Endothelial cell of umbilical vein (primary cell): ENCODE measurements around the gene SLC25A21. TPM values are rescaled to one million over a fixed set of nuclear protein-coding genes. Genes with fewer than 3 reads are reported as not detected.

Source experiments
- BruUV-seq: library from RNA; stranded (reverse); fragments of 400-500 nt; replicated peaks from 2 replicates; lab custom pipeline; 2021; lab: Mats Ljungman, UMichigan
- CTCF ChIA-PET: fragments of 300-600, 350-600 bp; sonication (Branson Sonifier 250); formaldehyde crosslinking; loops from one replicate; lab custom pipeline; 2021; ENCODE audit warnings: antibody characterized with exemption, inconsistent platforms; lab: Charles Lee
- POLR2A ChIA-PET: fragments of 300-600, 350-600 bp; sonication (Branson Sonifier 250); formaldehyde crosslinking; loops from one replicate; lab custom pipeline; 2021; ENCODE audit warnings: antibody characterized with exemption, inconsistent platforms; lab: Charles Lee
- DNase-seq: peaks from one replicate; pipeline ENCODE4 v3.0.0-alpha.2; 2011; ENCODE audit warnings: low read depth, low spot score
- FAIRE-seq: peaks from 2 replicates; lab custom pipeline; 2011; peaks lifted over from hg19 to GRCh38; lab: Jason Lieb, UNC
- H2AFZ ChIP-seq: 2 replicates; pipeline ENCODE4 v1.6.0; 2012; ENCODE audit warnings: low read depth, low read length, control low read depth, inconsistent platforms
- H3K27ac ChIP-seq: 2 replicates; pipeline ENCODE4 v1.5.1; 2011; ENCODE audit warnings: low read depth, mild to moderate bottlenecking, control low read depth, low read length, moderate library complexity; ENCODE audit not compliant: insufficient read depth
- H3K27me3 ChIP-seq, 2 experiments: 2 replicates each; pipeline versions ENCODE4 v1.6.0 to v1.6.1; 2011; ENCODE audit warnings: low read length in 2 of 2, mixed read lengths in 1 of 2; ENCODE audit not compliant: control insufficient read depth in 2 of 2, insufficient read depth in 2 of 2
- H3K36me3 ChIP-seq, 2 experiments: 2 replicates in 1 of 2; 3 replicates in 1 of 2; pipeline ENCODE4 v1.5.1; 2011; ENCODE audit warnings: low read length in 2 of 2, mild to moderate bottlenecking in 1 of 2, moderate library complexity in 1 of 2; ENCODE audit not compliant: control insufficient read depth in 2 of 2, insufficient read depth in 2 of 2; ENCODE audit errors: extremely low read depth in 1 of 2
- H3K4me1 ChIP-seq: 3 replicates; pipeline ENCODE4 v1.5.1; 2011; ENCODE audit warnings: mild to moderate bottlenecking, low read length; ENCODE audit not compliant: control insufficient read depth, insufficient read depth; ENCODE audit errors: extremely low read depth
- H3K4me2 ChIP-seq: 2 replicates; pipeline ENCODE4 v1.6.1; 2011; ENCODE audit warnings: low read length, control low read depth, mixed read lengths; ENCODE audit not compliant: insufficient read depth
- H3K4me3 ChIP-seq, 3 experiments: fragments of 200-600 bp in 1 of 3; sonication (generic), shearing (Covaris generic) in 1 of 3; replicated peaks in 1 of 3; 2 replicates each; pipeline ENCODE4 v1.5.1; 2011 to 2016; ENCODE audit warnings: control low read depth in 3 of 3, low read length in 3 of 3, mild to moderate bottlenecking in 2 of 3, inconsistent platforms in 1 of 3, low read depth in 1 of 3, moderate library complexity in 1 of 3; ENCODE audit not compliant: insufficient read depth in 1 of 3
- H3K79me2 ChIP-seq: 2 replicates; pipeline ENCODE4 v1.6.0; 2012; ENCODE audit warnings: low read length, inconsistent platforms; ENCODE audit not compliant: control insufficient read depth, insufficient read depth
- H3K9ac ChIP-seq: replicated peaks from 2 replicates; pipeline ENCODE3; 2011; ENCODE audit warnings: low read length, control low read depth; ENCODE audit not compliant: insufficient read depth; ENCODE audit errors: extremely low read depth
- H3K9me1 ChIP-seq: replicated peaks from 3 replicates; pipeline ENCODE4 v1.6.0; 2011; ENCODE audit warnings: mild to moderate bottlenecking, low read length; ENCODE audit not compliant: control insufficient read depth, insufficient read depth; ENCODE audit errors: extremely low read depth
- H3K9me3 ChIP-seq: replicated peaks from 2 replicates; pipeline ENCODE4 v1.5.1; 2012; ENCODE audit warnings: low read length, inconsistent platforms; ENCODE audit not compliant: control insufficient read depth, insufficient read depth
- H4K20me1 ChIP-seq: replicated peaks from 2 replicates; pipeline ENCODE3; 2011; ENCODE audit warnings: mild to moderate bottlenecking, low read length; ENCODE audit not compliant: control insufficient read depth, insufficient read depth; ENCODE audit errors: extremely low read depth
- CTCF ChIP-seq, 2 donors: IDR thresholded peaks; 1 replicate in 1 of 2; 2 replicates in 1 of 2; pipeline ENCODE4 v1.5.1; 2011; ENCODE audit warnings: low read length in 2 of 2, mild to moderate bottlenecking in 2 of 2, moderate library complexity in 2 of 2, control low read depth in 1 of 2, inconsistent platforms in 1 of 2, low read depth in 1 of 2; ENCODE audit not compliant: insufficient read depth in 1 of 2; ENCODE audit errors: extremely low read depth in 1 of 2
- EZH2 ChIP-seq: IDR thresholded peaks from 2 replicates; pipeline ENCODE4 v1.6.1; 2012; ENCODE audit warnings: borderline replicate concordance, low read depth, mild to moderate bottlenecking, moderate library complexity, low read length, inconsistent platforms; ENCODE audit not compliant: severe bottlenecking
- FOS ChIP-seq: IDR thresholded peaks from 2 replicates; pipeline ENCODE4 v1.6.1; 2011; ENCODE audit warnings: mild to moderate bottlenecking, low read length, moderate library complexity, borderline replicate concordance; ENCODE audit not compliant: insufficient read depth
- GATA2 ChIP-seq: IDR thresholded peaks from 2 replicates; pipeline ENCODE4 v1.7.0; 2011; ENCODE audit warnings: low read depth, mild to moderate bottlenecking, moderate library complexity, mixed read lengths, low read length; ENCODE audit not compliant: insufficient read length, insufficient read depth
- JUN ChIP-seq: IDR thresholded peaks from 2 replicates; pipeline ENCODE4 v1.6.1; 2011; ENCODE audit warnings: borderline replicate concordance, low read depth; ENCODE audit not compliant: insufficient read length, insufficient read depth
- MAX ChIP-seq: IDR thresholded peaks from 2 replicates; pipeline ENCODE4 v1.6.1; 2011; ENCODE audit not compliant: insufficient read depth, insufficient read length
- MYC ChIP-seq: IDR thresholded peaks from one replicate; pipeline ENCODE4 v1.6.1; 2011; ENCODE audit warnings: mild to moderate bottlenecking, low read depth, low read length
- POLR2A ChIP-seq: IDR thresholded peaks from 2 replicates; pipeline ENCODE4 v1.6.1; 2012; ENCODE audit warnings: low read depth, mild to moderate bottlenecking, control low read depth, low read length
- POLR2AphosphoS5 ChIP-seq: IDR thresholded peaks from 2 replicates; pipeline ENCODE4 v1.6.1; 2012; ENCODE audit warnings: low read depth, mild to moderate bottlenecking, control low read depth, low read length, moderate library complexity; ENCODE audit not compliant: insufficient read depth
- dilution Hi-C: fragments of 300-500 bp; cut with MboI; formaldehyde crosslinking; loops from one replicate; pipeline ENCODE4 v1.15.0; 2019; ENCODE audit warnings: low sequenced_read_pairs; ENCODE audit not compliant: extremely low pct_ligation_motif_present
- intact Hi-C: fragments of 100-400 bp; cut with micrococcal nuclease; formaldehyde crosslinking; loops from one replicate; pipeline ENCODE4 v1.10.0; 2022
- polyA plus RNA-seq, 4 experiments: library from polyadenylated mRNA; depleted of rRNA in 3 of 4; stranded (reverse) in 3 of 4; unstranded in 1 of 4; fragments of >200 nt; gene quantifications; 2 replicates each; pipeline versions ENCODE4 v1.2.1 to v1.2.3, GENCODE V29; 2011 to 2012; ENCODE audit warnings: missing spikeins in 1 of 4
- total RNA-seq: library from RNA; stranded (reverse); gene quantifications from 2 replicates; pipeline ENCODE4 v1.2.3, GENCODE V29; 2021

Gene SLC25A21
- total and polyA plus RNA-seq, 2 donors (not counting 3 experiments of a cell fraction or from before 2014, with no cell fraction given) = 0.98 to 1.4 TPM

- intact Hi-C loops = no loop called here
- POLR2A ChIA-PET = no interaction called here
- CTCF ChIA-PET = interaction anchor here (0.9 kb wide), 1 partner anchor 14 kb away, joined by 5 read pairs; no protein-coding TSS in a partner anchor
- no peaks in the 10 kb centered on the region for H3K79me2 ChIP-seq
- no peak overlapping the region for H3K4me2 ChIP-seq
- H3K4me3 ChIP-seq = no peak overlapping the region
- dilution Hi-C loops = no loop called here
- no peak overlapping the region for H3K9ac ChIP-seq
- no peaks in the 10 kb centered on the region for H4K20me1 ChIP-seq
- no peaks in the 10 kb centered on the region for H3K27me3 ChIP-seq
- H3K9me1 ChIP-seq = no peaks in the 10 kb centered on the region
- FAIRE-seq = no peak
- no peaks in the 10 kb centered on the region for H3K9me3 ChIP-seq
- no peak overlapping the region for H3K27ac ChIP-seq
- no peak for DNase-seq
- TF ChIP-seq POLR2A = no peak
- TF ChIP-seq GATA2 = no peak
- TF ChIP-seq MAX = no peak
- TF ChIP-seq FOS = no peak
- no peak for TF ChIP-seq CTCF (IDR thresholded peaks at IDR 0.05; ENCODE audit: extremely low read depth in 1 of 2, insufficient read depth in 1 of 2, low read depth in 1 of 2, low read length in 2 of 2)
- TF ChIP-seq JUN = no peak
- TF ChIP-seq MYC = no peak
- no peak for TF ChIP-seq EZH2
- no peak for TF ChIP-seq POLR2AphosphoS5
- H3K36me3 ChIP-seq = no peaks in the 10 kb centered on the region
- H2AFZ ChIP-seq = no peak overlapping the region
- no peaks in the 10 kb centered on the region for H3K4me1 ChIP-seq
- BruUV-seq = no TSS peak
Measured at GRCh38 chr14:36955967-36956366, 216.4 kb downstream of the SLC25A21 start.
